ENCODE results near the gene GPR119.
A peak's percentile ranks its signal among the peaks of the same experiment; 100 is the strongest.
"Not testable (repeated sequence)": the region's sequence is repeated elsewhere in the genome, so short reads cannot be mapped to it uniquely, and the experiment has no call there.

Gene GPR119

DNA sequence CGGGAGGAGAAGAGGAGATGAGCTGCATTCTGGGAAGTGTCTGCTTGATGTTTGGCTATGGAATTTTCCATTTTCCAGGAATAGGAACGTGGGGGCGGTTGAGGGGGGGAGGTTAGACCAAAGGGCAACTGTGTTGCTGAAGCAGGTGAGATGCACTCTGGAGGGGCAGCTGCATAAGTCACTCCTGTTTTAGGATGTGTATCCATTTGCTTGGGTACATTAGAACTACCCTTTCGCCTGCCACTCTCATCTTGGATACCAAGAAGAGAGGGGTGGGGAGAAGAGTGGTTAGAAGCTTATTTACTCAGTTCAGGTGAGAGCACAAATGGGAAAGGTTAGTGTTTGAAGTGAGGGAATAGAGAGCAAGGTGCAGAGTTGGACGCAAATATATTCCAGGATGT, 934 bp upstream of the GPR119 start:
- no peaks in the 10 kb centered on the region for H3K4me1 Mint-ChIP-seq
- H3K9me3 Mint-ChIP-seq: no peaks in the 10 kb centered on the region
- H3K4me3 Mint-ChIP-seq: no peak overlapping the region
- H3K27me3 Mint-ChIP-seq: peaks cover 4% of the 10 kb centered on the region
- H3K27ac Mint-ChIP-seq: no peak overlapping the region
- no peak for ATAC-seq (ENCODE audit: low read depth)
- H3K36me3 Mint-ChIP-seq: no peaks in the 10 kb centered on the region
- no peak for DNase-seq (ENCODE audit: low spot score in 2 of 2)

GRCh38 chrX:130378024-130378669, 7.3 kb downstream of the GPR119 start:
- Mint-ChIP-seq H3K4me1 (no peaks in the 10 kb centered on the region), H3K9me3 (no peaks in the 10 kb centered on the region), H3K36me3 (no peaks in the 10 kb centered on the region), H3K27ac (no peak overlapping the region), H3K27me3 (peaks cover 4% of the 10 kb centered on the region), H3K4me3 (no peak overlapping the region)
- ATAC-seq (ENCODE audit: low read depth) (no peak), DNase-seq (ENCODE audit: low spot score in 2 of 2) (no peak)

- H3K36me3 Mint-ChIP-seq: peaks cover 2% of the 10 kb centered on the region
- H3K27ac Mint-ChIP-seq: no peak overlapping the region
- no peaks in the 10 kb centered on the region for H3K27me3 Mint-ChIP-seq
- H3K4me1 Mint-ChIP-seq: no peaks in the 10 kb centered on the region
- no peak for DNase-seq (ENCODE audit: low spot score in 2 of 2)
- H3K9me3 Mint-ChIP-seq: no peaks in the 10 kb centered on the region
- ATAC-seq (ENCODE audit: low read depth): no peak
- H3K4me3 Mint-ChIP-seq: no peak overlapping the region
Observed at GRCh38 chrX:130376077-130376476, 9.4 kb downstream of the GPR119 start.

DNA sequence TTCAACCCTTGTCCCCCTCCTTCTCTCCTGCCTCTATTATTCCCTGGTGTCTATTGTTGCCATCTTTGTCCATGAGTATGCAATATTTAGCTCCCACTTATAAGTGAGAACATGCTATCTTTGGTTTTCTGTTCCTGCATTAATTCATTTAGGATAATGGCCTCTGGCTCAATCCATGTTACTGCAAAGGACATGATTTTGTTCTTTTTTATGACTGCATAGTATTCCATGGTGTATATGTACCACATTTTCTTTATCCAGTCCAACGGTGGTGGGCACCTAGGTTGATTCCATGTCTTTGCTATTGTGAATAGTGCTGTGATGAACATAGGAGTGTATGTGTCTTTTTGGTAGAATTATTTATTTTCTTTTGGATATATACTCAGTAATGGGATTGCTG, 33.4 kb downstream of the GPR119 start:
- ATAC-seq (ENCODE audit: low read depth); H3K27me3 Mint-ChIP-seq; DNase-seq (ENCODE audit: low spot score in 2 of 2); H3K9me3 Mint-ChIP-seq; H3K27ac Mint-ChIP-seq; H3K4me3 Mint-ChIP-seq; H3K4me1 Mint-ChIP-seq: not testable (repeated sequence)
- peaks cover 27% of the 10 kb centered on the region for H3K36me3 Mint-ChIP-seq

- ATAC-seq (ENCODE audit: low read depth) (no peak), DNase-seq (ENCODE audit: low spot score in 2 of 2) (no peak)
- no peak overlapping the region for H3K27ac Mint-ChIP-seq
- H3K4me1 Mint-ChIP-seq: no peaks in the 10 kb centered on the region
- H3K27me3 Mint-ChIP-seq: no peaks in the 10 kb centered on the region
- peaks cover 27% of the 10 kb centered on the region for H3K36me3 Mint-ChIP-seq
- H3K9me3 Mint-ChIP-seq: no peaks in the 10 kb centered on the region
- no peak overlapping the region for H3K4me3 Mint-ChIP-seq
Observed at GRCh38 chrX:130351567-130351966, 33.9 kb downstream of the GPR119 start.

DNA sequence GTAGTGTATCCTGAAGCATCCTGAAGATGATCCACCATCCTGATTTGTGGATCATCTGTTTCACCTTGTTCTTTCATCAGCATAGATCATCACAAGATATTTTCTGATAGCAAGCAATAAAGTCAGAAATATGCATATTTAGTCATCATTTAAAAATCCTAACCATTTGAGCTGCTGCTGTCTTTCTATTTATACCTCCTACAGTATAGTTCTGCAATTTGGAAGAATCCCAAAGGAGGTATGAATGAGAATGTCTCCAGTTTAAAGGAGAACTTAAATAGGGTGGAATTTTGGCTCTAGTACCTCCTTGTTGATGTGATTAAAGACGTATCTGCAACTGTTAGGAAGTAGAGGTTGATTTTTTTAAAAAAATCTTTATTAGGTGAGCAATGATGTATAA, 38.2 kb downstream of the GPR119 start:
- no peak overlapping the region for H3K27ac Mint-ChIP-seq
- DNase-seq (ENCODE audit: low spot score in 2 of 2) (no peak), ATAC-seq (ENCODE audit: low read depth) (no peak)
- no peaks in the 10 kb centered on the region for H3K9me3 Mint-ChIP-seq
- H3K4me1 Mint-ChIP-seq: no peaks in the 10 kb centered on the region
- H3K36me3 Mint-ChIP-seq: peaks cover 16% of the 10 kb centered on the region
- no peaks in the 10 kb centered on the region for H3K27me3 Mint-ChIP-seq
- H3K4me3 Mint-ChIP-seq: no peak overlapping the region

GRCh38 chrX:130343411-130343810, 42.1 kb downstream of the GPR119 start:
- Mint-ChIP-seq H3K27me3 (no peaks in the 10 kb centered on the region), H3K27ac (no peak overlapping the region), H3K36me3 (peaks cover 4% of the 10 kb centered on the region), H3K9me3 (no peaks in the 10 kb centered on the region), H3K4me1 (peaks cover 18% of the 10 kb centered on the region), H3K4me3 (no peak overlapping the region)
- ATAC-seq (ENCODE audit: low read depth) (no peak), DNase-seq (ENCODE audit: low spot score in 2 of 2) (no peak)

- H3K27me3 Mint-ChIP-seq: no peaks in the 10 kb centered on the region
- peaks cover 18% of the 10 kb centered on the region for H3K4me1 Mint-ChIP-seq
- H3K4me3 Mint-ChIP-seq: peak overlapping the region; percentile 96
- no peak for ATAC-seq (ENCODE audit: low read depth)
- H3K27ac Mint-ChIP-seq: peak overlapping the region; percentile 94
- H3K9me3 Mint-ChIP-seq: no peaks in the 10 kb centered on the region
- DNase-seq (ENCODE audit: low spot score in 2 of 2): no peak
- H3K36me3 Mint-ChIP-seq: no peaks in the 10 kb centered on the region
Observed at GRCh38 chrX:130340271-130340670, 45.2 kb downstream of the GPR119 start.

DNA sequence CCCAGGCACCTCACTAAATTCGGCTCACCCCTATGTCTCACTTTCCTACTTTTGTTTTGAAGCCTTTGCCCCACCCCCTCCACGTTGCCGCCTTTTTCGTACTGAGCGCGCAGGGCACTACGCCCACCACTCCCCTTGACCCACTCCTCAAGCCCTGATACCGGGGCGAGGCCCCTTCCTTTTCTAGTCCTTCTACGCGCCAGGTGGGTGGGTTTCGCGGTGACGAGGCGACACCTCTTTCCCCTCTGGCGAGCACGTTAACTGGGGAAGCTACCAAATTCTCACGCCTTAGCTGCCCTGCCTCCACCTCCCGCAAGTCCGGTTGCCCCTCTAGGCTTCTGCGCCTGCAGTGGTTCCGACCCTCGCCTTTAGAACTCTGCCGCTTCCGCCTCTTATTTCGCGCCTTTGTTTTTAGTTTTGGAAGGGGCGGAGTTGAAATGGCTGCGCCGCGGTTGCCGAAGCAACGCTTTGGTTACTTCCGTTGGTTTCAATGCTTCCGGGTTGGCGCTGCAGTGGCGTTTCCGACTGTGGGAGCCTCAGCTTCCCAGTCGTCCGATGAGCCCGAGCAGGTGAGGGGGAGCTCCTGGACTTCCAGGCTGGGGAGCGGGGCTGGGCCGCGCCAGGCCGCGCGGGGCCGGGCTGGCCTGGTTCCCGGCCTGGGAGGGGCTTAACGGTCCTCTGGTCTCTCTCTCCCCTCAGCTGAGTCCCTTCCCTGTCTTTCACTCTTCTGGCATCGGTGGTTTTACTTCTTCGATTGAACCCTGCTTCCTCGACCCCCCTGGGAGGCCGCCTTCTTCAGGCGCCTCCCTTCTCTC, 45.9 kb downstream of the GPR119 start, which contains the start of gene SLC25A14:
TSS of gene SLC25A14 (plus strand) at position 512 of the 815 bp plus-strand sequence. CDS start 360 bp downstream, outside the sequence.
- Mint-ChIP-seq H3K36me3 (no peaks in the 10 kb centered on the region), H3K27ac (peak within 1 kb of the TSS; percentile 94), H3K27me3 (no peaks in the 10 kb centered on the region), H3K4me3 (peak within 1 kb of the TSS; percentile 96), H3K9me3 (no peaks in the 10 kb centered on the region), H3K4me1 (peaks cover 18% of the 10 kb centered on the region)
- peak; percentile 46 to 51 for DNase-seq (ENCODE audit: low spot score in 2 of 2)
- peak; percentile 96 for ATAC-seq (ENCODE audit: low read depth)

DNA sequence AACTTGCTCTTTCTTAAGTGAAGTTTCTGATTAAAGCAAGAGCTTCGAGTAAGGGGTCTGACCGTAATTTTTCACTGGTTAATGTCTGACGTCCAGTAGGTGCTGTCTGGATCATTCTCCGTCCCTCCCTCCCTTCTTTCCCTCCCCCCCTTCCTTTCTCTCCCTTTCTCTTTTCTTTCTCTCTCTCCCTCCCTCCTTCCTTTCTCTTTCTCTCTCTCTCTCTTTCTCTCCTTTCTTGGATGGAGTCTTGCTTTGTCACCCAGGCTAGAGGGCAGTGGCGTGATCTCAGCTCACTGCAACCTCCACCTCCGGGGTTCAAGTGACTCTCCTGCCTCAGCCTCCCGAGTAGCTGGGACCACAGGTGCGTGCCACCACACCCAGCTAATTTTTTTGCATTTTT, 46.6 kb downstream of the GPR119 start:
- DNase-seq (ENCODE audit: low spot score in 2 of 2); H3K36me3 Mint-ChIP-seq; H3K27ac Mint-ChIP-seq; ATAC-seq (ENCODE audit: low read depth); H3K27me3 Mint-ChIP-seq; H3K9me3 Mint-ChIP-seq: not testable (repeated sequence)
- Mint-ChIP-seq H3K4me3 (peak overlapping the region; percentile 96), H3K4me1 (peaks cover 18% of the 10 kb centered on the region)

DNA sequence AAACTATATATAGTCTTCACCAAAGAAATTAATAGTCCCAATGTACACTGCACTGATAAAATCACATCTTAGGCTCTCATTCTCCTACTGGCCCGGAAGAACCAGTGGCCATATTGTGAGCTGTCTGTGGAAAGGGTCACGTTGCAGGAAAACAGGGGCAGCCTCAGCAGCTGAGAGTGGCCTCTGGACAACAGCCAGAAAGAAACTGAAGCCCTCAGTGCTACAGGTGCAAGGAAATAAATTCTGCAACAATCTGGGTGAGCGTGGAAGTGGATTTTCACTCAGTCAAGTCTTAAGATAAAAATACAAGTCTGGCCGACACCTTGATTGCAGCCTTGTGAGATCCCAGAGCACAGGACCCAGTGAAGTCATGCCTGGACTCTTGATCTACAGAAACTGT, 48.9 kb downstream of the GPR119 start:
- ATAC-seq (ENCODE audit: low read depth) (no peak), DNase-seq (ENCODE audit: low spot score in 2 of 2) (no peak)
- no peaks in the 10 kb centered on the region for H3K36me3 Mint-ChIP-seq
- H3K9me3 Mint-ChIP-seq: no peaks in the 10 kb centered on the region
- H3K27ac Mint-ChIP-seq: no peak overlapping the region
- H3K4me1 Mint-ChIP-seq: peaks cover 16% of the 10 kb centered on the region
- no peak overlapping the region for H3K4me3 Mint-ChIP-seq
- peaks cover 2% of the 10 kb centered on the region for H3K27me3 Mint-ChIP-seq

Data from memory B cell (primary cell).